GM04504 (cell line): ENCODE measurements around the gene VRTN.
"Not testable (repeated sequence)": the region's sequence is repeated elsewhere in the genome, so short reads cannot be mapped to it uniquely, and the experiment has no call there.

Source experiments
- DNase-seq: peaks from one replicate; pipeline ENCODE4 v3.0.0-alpha.2; 2012; ENCODE audit warnings: low read depth

VRTN gene

DNA sequence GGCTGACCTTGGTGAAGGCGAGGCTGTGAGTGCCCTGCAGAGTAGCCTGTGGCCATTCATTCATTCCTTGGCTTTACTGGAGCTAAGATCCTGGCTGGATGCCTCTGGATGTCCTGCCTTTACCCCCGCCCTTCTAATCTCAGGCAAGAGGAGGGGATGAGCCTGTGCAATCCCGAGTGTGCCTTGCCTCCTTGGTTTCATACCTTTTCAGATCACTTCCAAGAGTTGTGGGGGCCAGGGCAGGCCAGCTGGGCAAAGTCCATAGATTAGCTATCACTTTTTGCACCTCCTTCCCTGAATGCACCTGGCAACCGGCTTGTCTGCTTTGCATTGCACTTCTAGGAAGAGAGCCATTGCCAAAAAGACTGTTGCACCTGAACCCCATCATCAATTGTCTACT is 1.5 kb downstream of the VRTN start:
- DNase-seq, result no peak

DNA sequence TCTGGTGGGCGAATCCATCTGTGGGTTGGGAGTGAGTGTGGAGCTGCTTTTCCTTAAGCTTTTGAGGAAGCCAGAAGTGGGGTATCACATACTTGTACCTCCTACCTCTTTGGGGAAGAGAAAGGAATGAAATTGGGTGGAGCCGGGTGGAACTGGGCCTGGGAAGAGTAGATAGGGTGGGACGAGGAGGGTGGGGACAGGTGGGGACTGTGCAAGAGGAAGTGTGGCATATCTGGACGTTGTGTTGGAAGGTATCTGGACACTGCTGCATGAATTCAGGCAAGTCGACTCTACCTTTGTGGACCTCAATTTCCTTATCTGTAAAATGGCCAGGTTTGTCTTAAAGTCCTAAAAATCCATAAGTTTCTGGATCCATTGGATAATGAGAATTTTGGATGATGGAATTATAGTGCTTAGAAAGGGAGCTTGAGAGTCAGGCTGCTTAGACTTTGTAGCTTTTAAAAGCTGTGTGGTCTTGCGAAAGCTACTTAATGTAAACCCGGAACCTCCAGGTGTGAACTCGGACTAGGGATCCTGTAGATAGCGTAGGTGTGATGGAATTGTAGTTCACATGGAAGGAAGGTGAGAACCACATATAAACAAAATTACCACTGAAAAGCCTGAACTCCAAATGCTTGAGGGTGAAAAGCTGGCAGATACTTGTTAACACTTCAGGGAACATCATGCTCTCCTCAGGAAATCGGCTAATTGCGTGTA is 2.1 kb downstream of the VRTN start:
- no peak for DNase-seq

DNA sequence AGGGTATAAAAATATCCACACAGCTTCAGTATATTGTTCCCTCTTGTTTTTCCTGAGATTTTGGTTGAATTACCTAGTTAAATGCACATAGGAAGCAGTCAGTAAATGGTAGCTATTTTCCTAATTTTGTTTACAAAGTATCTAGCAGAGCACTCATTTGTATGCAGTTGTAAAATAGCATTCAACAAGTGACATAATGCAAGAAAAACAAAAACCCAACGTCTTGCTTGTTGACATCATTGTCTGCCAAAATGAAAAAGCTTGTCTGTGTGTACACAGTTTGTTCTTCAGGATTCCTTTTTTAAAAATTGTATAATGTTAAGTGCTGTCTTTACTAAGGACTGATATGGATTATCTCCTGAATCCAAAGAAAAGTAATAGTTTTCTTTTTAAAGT is 2.7 kb downstream of the VRTN start:
- DNase-seq, result no peak

DNA sequence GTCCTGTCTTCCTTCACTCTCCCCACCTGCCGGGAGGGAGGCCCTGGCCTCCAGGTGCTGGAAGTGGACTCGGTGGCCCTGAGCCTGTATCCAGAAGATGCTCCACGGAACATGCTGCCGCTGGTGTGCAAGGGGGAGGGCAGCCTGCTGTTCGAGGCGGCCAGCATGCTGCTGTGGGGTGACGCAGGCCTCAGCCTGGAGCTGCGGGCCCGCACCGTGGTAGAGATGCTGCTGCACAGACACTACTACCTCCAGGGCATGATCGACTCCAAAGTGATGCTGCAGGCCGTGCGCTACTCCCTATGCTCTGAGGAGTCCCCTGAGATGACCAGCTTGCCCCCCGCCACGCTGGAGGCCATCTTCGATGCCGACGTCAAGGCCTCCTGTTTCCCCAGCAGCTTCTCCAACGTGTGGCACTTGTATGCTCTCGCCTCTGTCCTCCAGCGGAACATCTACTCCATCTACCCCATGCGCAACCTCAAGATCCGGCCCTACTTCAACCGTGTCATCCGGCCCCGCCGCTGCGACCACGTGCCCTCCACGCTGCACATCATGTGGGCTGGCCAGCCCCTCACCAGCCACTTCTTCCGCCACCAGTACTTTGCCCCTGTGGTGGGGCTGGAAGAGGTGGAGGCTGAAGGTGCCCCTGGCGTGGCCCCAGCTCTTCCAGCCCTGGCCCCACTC is 8.8 kb downstream of the VRTN start:
- no peak for DNase-seq

DNA sequence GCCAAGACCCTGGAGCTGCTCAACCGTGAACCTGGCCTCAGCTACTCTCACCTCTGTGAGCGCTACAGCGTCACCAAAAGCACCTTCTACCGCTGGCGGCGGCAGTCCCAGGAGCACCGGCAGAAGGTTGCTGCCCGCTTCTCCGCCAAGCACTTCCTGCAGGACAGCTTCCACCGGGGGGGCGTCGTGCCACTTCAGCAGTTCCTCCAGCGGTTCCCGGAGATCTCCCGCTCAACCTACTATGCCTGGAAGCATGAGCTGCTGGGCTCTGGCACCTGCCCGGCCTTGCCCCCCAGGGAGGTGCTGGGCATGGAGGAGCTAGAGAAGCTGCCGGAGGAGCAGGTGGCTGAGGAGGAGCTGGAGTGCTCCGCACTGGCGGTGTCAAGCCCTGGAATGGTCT is 9.3 kb downstream of the VRTN start:
- no peak for DNase-seq

DNA sequence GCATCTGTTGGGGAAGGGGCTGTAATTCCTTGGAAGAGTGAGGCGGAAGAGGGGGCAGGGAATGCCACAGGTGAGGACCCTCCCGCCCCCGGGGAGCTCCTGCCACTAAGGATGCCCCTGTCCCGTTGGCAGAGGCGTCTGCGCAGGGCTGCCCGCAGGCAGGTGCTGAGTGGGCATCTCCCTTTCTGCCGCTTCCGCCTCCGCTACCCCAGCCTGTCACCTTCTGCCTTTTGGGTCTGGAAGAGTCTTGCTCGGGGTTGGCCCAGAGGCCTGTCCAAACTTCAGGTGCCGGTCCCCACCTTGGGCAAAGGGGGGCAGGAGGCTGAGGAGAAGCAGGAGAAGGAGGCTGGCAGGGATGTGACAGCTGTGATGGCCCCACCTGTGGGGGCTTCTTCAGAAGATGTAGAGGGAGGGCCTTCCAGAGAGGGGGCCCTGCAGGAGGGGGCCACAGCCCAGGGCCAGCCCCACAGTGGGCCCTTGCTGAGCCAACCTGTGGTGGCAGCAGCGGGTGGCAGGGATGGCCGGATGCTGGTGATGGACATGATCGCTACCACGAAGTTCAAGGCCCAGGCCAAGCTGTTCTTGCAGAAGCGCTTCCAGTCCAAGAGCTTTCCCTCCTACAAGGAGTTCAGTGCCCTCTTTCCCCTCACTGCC is 10.0 kb downstream of the VRTN start:
- no peak for DNase-seq

DNA sequence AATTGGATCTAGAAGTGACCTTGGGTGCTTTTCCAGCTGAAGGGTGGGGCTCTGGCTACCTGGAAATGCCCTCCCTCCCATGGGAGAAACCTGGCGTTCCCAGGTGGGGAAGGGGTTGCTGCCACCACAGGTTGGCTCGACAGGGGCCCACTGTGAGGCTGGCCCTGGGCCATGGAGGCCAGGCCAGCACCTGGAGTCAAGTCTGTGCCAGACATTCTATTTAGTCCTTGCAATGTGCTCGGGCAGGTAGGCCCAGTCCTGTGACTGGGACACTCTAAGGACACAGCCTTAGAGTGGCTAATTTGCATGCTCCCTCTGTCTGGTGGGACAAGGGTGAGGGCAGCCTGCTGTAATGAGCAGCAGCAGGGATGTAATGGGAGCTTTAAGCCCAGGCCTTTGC is 11.9 kb downstream of the VRTN start:
- no peak for DNase-seq

DNA sequence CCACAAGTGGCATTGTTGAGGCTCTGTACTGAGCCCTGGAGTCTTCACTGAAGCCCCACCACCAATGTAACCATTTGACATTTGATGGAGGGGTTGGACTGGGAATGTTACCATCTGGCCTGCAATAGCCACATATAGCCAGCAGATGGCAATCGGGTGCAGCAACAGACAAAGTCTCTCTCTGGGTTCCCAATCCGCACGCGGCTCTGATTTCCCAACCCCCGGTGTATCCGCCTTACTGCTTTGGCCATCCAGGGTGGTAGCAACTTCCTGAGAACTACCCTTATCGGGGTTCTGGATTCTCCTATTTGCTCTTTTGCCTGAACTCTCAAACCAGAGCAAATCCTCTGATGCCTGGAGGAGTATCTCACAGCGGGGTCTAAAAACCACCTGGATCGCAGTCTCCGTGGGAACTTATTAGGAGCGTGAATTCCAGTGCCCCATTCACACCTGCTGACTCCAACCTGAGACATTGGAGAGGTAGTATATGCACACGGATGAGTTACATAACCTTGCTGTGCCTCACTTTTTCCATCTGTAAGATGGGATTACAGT is 14.2 kb downstream of the VRTN start:
- DNase-seq, result peak; percentile 54

DNA sequence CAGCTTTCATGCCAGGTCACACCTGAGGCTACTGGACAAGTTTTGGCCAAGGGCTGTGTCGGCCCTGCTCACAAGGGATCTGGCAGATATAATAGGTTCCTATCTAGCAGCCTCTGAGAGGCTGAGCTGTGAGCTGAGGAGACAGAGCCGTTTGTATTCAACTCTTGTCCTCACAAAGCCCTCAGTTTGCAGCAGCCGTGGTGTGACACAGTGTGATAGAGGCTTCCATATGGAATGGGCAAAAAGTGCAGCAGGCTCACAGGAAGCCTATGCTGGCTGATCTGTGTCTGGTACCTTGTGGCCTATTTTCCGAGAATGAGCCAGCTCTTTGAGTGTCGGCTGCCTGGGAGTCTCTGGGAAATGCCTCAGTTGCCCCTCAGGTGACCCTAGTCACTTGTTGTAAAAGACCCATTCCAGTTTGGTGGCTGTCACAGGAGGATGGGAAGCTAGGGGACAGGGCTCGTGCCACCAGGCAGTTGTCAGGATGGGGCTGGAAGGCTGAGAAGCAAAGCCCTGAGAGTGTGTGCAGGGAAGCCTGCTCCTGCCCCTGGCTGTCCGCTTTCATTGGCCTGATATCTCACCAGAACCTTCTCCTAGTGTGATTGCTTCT is 16.1 kb downstream of the VRTN start:
- DNase-seq, result no peak

DNA sequence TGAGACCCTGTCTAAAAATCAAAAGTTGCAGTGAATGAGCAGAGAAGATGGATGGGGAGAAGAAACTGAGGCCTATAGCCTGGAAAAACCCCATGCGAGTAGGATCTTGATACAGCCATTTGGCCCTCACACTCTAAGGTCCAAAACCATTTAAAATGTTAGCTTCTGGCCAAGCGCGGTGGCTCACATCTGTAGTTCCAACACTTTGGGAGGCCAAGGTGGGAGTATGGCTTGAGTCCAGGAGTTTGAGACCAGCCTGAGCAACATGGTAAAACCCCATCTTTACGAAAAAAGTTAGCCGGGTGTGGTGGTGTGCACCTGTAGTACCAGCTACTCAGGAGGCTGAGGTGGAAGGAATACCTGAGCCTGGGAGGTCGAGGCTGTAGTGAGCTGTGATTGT is 19.8 kb downstream of the VRTN start:
- DNase-seq, result no peak

DNA sequence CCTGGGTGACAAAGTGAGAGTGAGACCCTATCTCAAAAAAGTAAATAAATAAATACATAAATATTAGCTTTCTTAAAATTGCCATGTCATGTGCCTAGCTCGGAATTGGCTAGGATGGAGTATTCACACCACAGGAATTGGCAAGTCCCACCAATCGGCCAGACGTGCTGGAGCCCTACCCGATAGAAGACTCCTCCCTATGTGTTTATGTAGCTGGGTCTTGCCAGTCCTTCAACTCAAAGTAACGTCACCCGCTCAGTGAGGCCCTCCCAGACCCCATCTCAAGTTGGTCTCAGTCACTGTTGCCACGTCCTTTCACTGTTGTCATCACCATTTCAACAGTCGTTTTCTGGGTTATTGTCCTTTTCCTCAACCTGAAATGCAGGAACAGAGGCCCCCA is 20.2 kb downstream of the VRTN start:
- DNase-seq, result no peak

DNA sequence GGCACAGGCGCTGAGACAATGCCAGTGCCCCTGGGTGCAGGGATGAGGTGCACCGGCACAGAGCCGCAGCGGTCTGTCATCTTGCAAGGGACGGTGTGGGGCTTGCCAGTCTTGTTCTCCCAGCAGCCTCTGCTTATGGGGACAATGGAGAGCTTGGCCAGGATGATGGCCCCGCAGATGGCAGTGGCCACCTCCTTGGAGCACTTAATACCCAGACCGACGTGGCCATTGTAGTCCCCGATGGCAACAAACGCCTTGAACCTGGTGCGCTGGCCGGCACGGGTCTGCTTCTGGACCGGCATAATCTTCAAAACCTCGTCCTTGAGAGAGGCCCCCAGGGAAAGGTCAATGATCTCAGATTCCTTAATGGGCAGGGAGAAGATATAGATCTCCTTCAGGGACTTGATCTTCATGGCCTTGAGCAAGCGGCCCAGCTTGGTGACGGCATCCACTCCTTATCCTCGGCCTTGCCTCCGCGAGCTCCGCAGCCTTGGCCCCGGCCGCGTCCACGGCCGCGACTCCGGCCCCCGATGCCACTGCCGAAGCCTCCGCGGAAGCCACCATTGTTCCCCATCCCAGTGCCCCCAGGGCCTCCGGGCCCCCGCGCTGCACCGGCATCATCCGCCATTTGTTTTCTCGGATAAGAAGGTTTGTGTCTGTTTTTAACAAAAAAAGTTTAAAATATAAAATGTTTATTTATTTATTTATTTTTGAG is 29.9 kb downstream of the VRTN start:
- DNase-seq, result no peak

DNA sequence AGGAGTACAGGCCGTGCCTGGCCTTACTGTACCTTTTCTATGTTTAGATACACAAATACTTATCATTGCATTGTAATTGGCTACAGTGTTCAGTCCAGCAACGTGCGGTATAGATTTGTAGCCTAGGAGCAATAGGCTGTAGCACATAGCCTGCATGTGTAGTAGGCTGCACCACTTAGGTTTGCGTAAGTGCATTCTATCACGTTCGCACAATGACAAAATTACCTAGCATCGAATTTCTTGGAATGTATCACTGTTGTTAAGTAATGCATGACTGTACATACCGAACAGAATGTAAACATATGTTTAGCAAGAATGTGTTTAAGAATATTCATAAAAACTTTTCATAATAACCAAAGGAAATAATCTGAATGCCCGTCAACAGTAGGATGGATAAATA is 31.9 kb downstream of the VRTN start:
- no peak for DNase-seq

DNA sequence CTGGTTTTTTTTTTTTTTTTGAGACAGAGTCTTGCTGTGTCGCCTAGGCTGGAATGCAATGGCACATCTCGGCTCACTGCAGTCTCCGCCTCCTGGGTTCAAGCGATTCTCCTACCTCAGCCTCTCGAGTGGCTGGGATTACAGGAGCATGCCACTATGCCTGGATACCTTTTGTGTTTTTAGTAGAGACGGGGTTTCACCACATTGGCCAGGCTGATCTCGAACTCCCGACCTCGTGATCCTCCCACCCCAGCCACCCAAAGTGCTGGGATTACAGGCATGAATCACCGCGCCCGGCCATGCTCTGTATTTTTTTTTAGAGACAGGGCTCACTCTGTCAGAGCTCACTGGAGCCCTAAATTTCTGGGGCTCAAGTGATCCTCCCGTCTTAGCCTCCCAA is 32.6 kb downstream of the VRTN start:
- no peak for DNase-seq

DNA sequence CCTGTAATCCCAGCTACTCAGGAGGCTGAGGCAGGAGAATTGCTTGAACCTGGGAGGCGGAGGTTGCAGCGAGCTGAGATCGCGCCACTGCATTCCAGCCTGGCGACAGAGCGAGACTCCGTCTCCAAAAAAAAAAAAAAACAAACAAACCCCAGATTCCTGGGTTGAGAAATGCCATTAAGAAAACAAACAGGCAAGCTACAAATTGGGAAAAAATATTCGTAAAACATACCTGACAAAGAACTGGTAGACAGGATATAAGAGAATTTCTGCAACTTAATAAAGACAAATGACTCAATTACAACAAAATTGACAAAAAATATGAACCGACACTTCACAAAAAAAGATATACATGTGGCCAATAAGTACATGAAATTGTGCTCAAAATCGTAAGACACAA is 33.3 kb downstream of the VRTN start:
- not testable (repeated sequence) for DNase-seq

DNA sequence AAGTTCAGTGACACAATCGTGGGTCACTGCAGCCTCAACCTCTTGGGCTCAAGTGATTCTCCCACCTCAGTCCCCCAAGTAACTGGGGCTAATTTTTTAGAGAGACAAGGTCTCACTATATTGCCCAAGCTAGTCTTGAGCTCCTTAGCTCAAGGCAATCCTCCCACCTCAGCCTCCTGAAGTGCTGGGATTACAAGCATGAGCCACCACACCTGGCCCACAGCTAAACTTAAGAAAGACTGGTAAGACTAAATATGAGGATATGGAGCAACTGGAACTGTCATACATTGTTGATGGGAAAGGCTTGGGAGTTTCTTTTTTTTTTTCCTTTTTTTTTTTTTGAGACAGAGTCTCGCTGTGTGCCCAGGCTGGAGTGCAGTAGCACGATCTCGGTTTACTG is 34.0 kb downstream of the VRTN start:
- no peak for DNase-seq

DNA sequence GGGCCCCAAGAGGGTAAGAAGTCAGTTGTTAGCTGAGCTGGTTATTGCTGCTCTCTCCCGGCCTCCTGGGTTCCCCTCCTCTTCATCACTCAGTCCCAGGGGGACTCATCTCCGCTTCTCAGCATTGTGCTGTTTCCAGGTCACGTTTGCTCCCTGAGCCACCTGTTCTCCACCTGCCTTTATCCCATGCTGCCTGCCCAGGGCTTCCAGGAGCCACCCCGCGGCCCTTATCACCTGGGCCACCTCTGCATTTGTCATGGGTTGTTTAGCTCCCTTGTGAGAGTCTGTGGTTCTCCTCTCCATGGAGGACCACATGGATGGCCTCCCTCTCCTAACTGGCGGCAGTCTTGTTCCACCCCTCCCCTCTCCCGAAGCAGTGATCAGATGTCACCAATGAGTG is 41.7 kb downstream of the VRTN start:
- DNase-seq, result no peak

DNA sequence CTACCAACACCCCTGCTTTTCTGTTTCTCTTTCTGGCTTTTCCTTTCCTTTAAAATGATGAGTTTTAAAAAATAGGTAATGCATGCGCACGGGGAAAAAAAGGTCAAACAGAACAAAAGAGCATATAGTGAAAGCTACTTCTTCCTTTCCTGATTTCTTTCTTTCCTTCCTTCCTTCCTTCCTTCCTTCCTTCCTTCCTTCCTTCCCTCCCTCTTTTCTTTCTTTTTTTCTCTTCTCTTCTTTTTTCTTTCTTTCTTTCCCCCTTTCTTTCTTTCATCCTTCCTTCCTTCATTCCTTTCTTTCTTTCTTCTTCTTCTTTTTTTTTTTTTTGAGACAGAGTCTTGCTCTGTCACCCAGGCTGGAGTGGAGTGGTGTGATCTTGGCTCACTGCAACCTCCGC is 42.2 kb downstream of the VRTN start:
- DNase-seq, result not testable (repeated sequence)

DNA sequence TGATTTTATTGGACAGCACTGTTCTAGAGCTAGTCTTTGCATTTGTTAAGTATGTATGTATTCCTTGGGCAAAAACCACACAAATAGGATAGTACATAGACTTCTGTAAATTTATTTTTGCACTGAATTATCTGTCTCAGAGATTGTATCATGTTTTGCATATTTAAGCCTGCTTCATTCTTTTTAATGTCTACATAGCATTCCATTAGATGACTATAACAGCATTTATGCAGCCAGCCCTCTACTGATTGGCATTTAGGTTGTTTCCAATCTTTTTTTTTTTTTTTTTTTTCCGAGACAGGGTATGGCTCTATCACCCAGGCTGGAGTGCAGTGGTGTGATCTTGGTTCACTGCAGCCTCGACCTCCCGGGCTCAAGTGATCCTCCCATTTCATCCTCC is 43.2 kb downstream of the VRTN start:
- DNase-seq, result no peak

DNA sequence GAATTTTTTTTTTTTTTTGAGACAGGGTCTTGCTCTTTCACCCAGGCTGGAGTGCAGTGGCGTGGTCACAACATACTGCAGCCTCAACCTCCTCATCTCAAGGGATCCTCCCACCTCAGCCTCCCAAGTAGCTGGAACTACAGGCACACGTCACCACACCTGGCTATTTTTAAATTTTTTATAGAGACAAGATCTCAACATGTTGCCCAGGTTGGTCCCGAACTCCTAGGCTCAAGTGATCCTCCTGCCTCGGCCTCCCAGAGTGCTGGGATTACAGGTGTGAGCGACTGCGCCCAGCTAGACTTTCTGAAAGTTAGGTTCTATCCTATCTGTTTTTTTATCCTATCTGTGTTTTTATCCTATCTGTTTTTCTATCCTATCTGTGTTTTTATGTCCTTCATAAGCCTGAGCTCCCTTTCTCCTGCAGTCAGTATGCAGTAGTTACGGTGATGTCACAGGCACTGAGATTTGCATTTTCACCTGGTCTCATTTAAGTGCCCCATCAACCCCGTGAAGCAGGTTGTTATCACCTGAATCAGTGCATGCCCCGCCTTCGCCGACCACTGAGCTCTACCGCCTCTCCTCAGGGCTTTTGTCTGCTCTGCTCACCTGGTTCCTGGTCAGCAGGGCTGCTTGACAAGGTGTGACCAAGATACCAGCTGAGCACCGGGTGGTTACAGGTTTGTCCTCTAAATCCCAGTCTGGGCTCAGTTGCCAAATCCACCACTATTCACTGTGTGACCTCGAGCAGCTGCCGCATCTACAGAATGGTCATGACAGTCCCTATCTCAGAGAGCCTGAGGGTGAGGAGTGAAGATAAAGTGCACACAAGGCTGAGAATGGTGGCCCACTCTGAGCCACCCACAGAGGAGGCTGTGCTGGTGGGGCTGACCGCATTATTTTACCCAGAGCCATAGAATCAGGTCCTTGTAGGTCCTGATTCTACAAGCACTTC is 44.6 kb downstream of the VRTN start:
- no peak for DNase-seq

DNA sequence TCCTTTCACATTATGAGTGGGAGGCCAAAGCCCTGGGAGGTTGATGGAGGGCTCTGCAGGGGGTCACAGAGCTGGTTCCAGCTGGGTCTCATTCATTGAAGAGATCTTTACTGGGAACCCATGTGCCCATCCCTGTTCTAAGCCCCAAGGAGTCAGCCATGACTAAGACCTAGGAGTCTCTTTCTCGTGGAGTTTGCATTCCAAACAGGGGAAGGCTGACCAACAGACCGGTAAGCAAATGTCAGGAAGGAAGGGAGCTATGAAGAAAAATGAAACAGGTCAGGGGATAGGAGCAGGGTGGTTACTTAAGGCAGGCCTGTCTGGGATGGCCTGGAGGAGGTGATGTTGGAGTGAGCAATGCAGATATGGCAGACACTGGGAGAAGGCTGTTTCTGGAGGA is 46.3 kb downstream of the VRTN start:
- no peak for DNase-seq
